ELF-1 (cell line): ENCODE measurements around the gene SCUBE1.

ENCODE experiments used
- DNase-seq: peaks from one replicate; pipeline ENCODE4 v3.0.0-alpha.2; 2016; ENCODE audit warnings: low read depth, low spot score

The SCUBE1 gene

DNA sequence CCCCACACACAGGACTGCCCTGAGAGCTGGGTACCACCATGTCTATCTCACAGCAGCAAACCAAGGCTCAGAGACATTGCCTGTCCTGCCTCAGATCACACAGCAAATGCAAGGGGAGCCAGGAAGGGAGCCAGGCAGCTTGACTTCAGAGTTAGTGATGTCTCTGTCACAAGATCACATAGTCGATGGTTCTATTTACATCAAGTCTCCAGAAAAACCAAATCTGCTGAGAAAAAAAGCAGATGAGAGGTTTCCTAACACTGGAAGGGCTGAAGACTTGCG, 16.1 kb downstream of the SCUBE1 start:
- DNase-seq = no peak

- DNase-seq = peak; percentile 63
Observed at GRCh38 chr22:43326331-43327156, 16.6 kb downstream of the SCUBE1 start.

DNA sequence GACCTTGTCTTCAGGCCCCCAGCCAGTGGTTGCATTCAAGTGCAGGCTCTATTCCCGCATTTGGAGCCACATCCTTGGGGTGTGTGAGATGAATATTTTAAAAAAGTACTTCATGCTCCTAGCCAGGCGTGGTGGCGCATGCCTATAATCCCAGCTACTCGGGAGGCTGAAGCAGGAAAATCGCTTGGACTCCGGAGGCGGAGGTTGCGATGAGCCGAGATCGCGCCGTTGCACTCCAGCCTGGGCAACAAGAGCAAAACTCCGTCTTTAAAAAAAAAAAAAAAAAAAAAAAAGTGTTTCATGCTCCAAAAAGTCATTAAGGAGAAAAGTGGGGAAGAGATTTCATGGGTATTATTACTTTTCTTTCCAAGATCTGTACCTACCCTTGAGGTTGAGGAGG, 18.0 kb downstream of the SCUBE1 start:
- no peak for DNase-seq

- no peak for DNase-seq
Observed at GRCh38 chr22:43320943-43321900, 21.9 kb downstream of the SCUBE1 start.

- no peak for DNase-seq
Observed at GRCh38 chr22:43319661-43320486, 23.3 kb downstream of the SCUBE1 start.

DNA sequence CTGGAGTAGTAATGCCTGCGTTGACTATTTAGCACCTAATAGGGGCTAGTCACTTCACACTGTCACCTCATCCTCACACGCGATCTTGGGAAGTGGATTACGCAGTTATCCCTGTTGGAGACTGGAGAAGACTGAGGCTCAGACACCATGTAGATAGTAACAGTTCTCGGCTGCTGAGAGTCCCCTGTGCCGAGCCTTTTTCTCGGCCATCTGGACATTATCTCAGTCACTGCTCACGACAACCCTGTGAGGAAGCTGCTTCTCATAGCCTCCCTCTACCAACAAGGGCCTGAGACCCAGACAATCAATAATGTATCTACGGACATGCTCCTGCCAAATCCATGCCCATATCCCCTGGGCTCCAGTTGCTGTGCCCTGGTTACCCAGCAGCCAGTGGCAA, 25.9 kb downstream of the SCUBE1 start:
- no peak for DNase-seq

GRCh38 chr22:43315687-43316217, 27.4 kb downstream of the SCUBE1 start:
- no peak for DNase-seq

DNA sequence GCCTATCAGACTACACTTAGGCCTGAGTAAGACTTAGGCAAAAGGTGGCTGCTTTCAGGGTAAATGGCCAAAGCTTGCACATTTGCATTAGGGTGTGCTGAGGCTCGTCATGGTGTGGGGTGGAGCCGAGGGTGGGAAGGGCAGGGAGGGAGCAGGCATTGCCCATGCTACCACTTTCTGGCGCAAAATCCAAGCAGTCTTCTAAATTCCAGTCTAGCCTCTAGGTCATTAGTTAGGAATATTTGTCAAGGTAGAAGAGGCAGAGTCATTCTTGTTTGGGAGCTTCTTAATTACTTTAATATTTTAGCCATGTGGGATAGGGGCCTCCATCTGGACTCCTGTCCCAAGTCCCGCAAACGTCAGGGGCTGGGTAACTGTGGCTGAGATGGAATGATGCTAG, 28.6 kb downstream of the SCUBE1 start:
- no peak for DNase-seq

DNA sequence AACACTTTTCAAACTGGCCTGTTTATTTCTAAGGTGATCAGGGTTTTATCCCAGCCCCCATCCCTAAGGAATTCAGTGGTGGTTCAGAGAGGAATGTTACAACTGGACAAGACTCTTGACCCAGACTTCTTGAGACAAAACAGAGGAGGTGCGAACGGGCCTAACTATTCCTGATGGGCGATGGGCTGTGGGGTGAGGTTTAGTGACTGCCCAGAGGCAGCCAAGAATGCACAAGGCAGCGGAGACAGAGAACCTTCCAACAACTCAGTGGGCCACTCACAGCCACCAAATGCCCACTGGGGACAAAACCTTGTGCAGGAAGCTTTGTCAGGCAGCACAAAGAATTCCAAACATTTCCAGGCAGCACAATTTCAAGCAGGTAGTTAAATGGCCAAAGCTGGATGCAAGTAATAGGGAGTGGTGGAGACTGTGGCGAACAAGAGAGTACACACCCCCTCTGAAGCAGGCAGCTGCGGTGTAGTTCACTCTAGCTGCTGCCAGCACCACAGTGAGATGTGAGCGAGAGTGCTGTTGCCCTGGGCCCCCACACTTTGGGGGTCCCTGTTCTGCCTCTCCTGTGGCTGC, 29.2 kb downstream of the SCUBE1 start:
- peak; percentile 64 for DNase-seq

GRCh38 chr22:43313244-43313889, 29.8 kb downstream of the SCUBE1 start:
- DNase-seq = no peak

- DNase-seq = no peak
Observed at GRCh38 chr22:43312608-43313007, 30.6 kb downstream of the SCUBE1 start.

GRCh38 chr22:43310798-43311197, 32.4 kb downstream of the SCUBE1 start:
- DNase-seq = no peak

GRCh38 chr22:43310311-43310710, 32.9 kb downstream of the SCUBE1 start:
- no peak for DNase-seq

GRCh38 chr22:43308836-43309235, 34.3 kb downstream of the SCUBE1 start:
- DNase-seq = no peak

- DNase-seq = no peak
Observed at GRCh38 chr22:43308060-43308830, 34.9 kb downstream of the SCUBE1 start.

GRCh38 chr22:43305806-43306205, 37.4 kb downstream of the SCUBE1 start:
- no peak for DNase-seq

DNA sequence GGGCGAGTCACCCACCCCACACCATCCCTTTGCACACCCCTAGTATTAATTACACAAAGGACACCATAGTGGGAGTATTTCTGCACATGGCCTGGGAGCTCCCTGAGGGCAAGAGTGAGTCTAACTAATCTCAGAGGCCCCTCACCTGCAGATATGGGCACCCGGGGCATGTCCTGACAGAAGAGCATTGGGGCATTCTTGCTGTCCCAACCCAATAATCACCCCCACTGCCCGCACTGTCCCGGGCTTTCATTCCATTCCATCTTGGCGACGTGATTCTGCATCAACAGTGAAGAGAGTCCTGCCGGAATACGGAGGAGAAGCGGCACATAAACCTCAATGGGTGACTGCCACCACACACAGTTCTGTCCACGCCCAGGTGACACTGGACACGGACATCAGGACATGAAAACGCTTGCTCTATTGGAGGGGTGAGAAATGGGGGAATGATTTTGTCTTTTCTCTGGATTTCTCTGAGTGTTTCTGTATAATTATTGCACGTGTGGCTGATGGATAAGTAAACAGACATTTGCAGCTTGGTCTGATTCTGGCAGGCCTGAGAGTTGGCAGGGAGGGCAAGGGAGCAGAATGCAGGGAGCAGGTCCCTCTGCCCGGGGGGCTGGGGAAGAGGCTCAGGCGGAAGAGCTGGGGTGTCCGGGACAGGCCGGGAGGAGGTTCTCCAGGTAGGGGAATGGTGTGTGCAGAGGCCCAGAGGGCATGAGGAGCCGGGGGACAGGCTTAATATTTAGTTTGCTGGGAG, 38.2 kb downstream of the SCUBE1 start:
- no peak for DNase-seq

GRCh38 chr22:43303751-43304150, 39.4 kb downstream of the SCUBE1 start:
- no peak for DNase-seq

- no peak for DNase-seq
Observed at GRCh38 chr22:43303166-43303565, 40.0 kb downstream of the SCUBE1 start.
